ENCODE results near the gene MEGF6.

Gene MEGF6

DNA sequence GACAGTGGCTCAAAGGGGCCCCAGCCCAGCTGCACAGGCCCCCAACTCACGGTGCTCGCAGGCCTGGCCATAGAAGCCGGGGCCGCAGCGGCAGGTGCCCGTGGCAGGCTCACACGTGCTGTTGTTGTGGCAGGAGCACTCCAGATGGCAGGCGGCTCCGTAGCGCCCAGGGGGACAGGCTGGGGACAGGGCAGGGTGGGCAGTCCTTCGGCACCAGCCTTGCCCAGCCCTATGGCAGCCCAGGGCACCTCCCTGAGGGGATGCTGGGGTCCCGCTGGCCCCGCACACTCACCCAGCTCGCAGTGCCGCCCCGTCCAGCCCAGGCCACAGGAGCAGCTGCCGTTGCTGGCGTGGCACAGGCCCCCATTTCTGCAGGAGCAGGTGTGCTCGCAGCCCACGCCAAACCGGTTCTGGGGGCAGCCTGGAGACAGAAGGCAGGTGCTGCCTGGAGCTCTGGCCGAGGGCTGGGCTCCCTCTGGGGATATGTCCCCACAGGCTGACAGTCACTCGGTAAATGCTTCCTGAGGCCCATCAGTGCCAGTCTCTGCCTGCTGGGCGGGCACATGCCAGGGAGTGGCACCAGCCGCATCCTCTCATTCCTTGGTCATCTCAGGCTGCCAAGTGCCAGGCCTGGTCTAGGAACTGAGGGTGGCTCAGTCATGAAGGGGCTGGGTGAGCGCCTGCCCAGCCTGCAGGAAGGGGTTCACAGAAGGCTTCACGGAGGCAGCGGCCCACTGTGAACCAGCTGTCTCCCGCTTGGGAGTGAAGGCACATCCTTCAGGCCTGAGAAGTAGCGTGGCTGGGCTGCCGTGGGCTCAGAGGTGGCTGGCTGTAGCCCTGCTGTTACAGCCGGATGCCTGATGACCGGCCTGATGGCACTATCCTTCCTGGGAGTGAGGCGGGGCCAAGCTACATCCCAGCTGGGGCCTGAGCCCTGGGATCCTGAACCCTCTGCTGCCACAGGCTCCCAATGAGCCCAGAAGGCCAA, 116.7 kb downstream of the MEGF6 start:
- H3K27ac ChIP-seq = no peak overlapping the region
- TF ChIP-seq, protein P1, sequence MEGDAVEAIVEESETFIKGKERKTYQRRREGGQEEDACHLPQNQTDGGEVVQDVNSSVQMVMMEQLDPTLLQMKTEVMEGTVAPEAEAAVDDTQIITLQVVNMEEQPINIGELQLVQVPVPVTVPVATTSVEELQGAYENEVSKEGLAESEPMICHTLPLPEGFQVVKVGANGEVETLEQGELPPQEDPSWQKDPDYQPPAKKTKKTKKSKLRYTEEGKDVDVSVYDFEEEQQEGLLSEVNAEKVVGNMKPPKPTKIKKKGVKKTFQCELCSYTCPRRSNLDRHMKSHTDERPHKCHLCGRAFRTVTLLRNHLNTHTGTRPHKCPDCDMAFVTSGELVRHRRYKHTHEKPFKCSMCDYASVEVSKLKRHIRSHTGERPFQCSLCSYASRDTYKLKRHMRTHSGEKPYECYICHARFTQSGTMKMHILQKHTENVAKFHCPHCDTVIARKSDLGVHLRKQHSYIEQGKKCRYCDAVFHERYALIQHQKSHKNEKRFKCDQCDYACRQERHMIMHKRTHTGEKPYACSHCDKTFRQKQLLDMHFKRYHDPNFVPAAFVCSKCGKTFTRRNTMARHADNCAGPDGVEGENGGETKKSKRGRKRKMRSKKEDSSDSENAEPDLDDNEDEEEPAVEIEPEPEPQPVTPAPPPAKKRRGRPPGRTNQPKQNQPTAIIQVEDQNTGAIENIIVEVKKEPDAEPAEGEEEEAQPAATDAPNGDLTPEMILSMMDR (IDR thresholded peaks at IDR 0.05) = no peak
- no peak for DNase-seq (ENCODE audit: low spot score)
- H3K4me3 ChIP-seq = no peak overlapping the region

DNA sequence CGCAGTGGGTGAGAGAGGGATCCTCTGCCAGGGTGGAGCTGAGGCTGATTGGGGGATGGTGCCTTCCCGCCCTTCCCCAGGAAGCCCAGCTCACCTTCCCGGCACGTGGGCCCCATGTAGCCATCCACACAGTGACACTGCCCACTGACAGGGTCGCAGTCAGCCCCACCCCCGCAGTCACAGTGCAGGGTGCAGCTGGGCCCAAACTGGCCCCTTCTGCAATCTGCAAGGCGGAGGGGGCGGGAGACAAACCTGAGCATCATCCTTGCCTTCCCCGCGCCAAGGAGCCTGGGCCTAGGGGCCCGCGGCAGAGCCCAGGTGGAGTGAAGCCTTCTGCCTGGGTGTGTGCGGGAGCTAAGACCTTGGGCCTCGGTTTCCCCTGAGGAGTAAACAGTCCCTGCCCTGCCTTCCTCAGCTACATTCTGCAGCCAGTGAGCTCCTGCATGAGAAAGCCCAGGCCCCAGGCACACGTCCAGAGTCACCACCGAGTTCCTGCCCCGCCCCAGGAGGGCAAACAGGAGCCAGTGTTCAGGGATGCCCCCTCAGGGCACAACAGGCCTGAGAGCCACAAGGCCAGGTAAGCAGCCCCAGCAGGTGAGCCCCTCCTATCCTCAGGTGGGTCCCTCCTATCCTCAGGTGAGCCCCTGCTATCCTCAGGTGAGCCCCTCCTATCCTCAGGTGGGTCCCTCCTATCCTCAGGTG, 118.6 kb downstream of the MEGF6 start:
- no peak overlapping the region for H3K4me3 ChIP-seq
- TF ChIP-seq, protein P1 (IDR thresholded peaks at IDR 0.05) = no peak
- H3K27ac ChIP-seq = no peak overlapping the region
- DNase-seq (ENCODE audit: low spot score) = no peak

DNA sequence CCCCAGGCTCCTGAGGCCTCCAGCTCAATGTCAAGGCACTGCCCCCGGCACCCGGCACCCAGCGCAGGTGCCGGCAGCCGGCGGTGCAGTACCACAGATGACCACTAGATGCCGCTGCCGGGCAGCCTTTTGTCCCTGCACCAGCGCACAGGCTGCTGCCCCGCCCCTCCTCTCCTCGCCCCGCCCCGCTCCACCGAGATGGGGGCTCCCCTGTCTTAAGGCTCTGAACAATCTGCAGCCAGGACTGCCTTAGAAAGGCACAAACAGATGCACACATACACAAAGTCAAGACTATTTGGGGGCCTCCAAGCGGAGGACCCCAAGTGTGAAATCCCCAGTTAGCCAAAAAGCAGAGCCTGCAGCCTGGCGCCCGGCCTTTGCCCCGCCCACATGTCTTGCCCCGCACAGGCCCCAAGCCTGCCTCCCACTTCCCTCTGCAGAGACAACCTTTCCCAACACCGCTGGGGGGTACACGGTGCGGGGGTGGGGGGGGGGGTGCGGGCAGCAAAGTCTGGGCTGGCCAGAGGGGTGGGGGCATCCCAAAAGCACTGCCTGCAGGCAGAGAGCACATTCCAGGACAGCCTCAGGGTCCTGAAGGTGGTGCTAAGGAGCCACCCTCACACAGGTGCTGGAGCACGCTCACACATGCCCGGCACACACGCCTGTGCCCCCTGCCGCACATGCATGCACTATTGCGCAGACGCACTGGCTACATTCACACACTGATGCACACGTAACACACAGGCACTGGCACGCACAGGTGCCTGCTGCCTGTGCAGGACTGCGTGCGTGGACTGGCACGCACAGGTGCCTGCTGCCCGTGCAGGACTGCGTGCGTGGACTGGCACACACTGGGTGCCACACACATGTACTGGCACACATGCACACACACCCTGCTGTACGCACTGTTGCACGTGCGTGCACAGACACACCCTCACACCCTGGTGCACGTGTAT, 119.7 kb downstream of the MEGF6 start:
- DNase-seq (ENCODE audit: low spot score) = no peak
- Histone ChIP-seq H3K27ac (no peak overlapping the region), H3K4me3 (no peak overlapping the region)
- TF ChIP-seq, protein P1 (IDR thresholded peaks at IDR 0.05) = peak; percentile 99

- Histone ChIP-seq H3K27ac (no peak overlapping the region), H3K4me3 (no peak overlapping the region)
- TF ChIP-seq, protein P1 (IDR thresholded peaks at IDR 0.05) = no peak
- no peak for DNase-seq (ENCODE audit: low spot score)
Measured at GRCh38 chr1:3490046-3490745, 121.1 kb downstream of the MEGF6 start.

- TF ChIP-seq, protein P1 (IDR thresholded peaks at IDR 0.05) = no peak
- no peak for DNase-seq (ENCODE audit: low spot score)
- Histone ChIP-seq H3K27ac (no peak overlapping the region), H3K4me3 (no peak overlapping the region)
Measured at GRCh38 chr1:3488432-3488831, 122.9 kb downstream of the MEGF6 start.

DNA sequence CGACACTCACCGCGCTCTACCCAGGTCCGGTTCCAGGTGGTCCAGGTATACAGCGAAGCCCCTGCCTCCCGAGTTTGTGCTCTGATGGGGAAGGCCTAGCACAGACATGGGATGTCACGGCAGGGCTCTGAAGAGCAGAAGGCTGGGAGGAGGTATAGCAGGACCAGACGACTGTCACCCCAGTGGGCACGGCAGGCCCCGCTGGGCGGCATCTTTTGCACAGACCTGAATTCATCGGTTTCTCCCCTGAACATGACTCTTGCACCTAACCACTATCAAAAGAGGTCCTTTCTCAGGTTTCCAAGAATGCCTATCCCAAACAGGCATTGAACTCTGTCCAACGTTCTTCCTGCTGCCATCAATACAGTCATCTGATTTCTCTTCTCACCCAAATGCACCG, 126.3 kb downstream of the MEGF6 start:
- no peak for DNase-seq (ENCODE audit: low spot score)
- no peak overlapping the region for H3K4me3 ChIP-seq
- TF ChIP-seq, protein P1 (IDR thresholded peaks at IDR 0.05) = no peak
- H3K27ac ChIP-seq = no peak overlapping the region

All from coronary artery (tissue), 2 donors.